ENCODE data around the gene MSH4.

DNA sequence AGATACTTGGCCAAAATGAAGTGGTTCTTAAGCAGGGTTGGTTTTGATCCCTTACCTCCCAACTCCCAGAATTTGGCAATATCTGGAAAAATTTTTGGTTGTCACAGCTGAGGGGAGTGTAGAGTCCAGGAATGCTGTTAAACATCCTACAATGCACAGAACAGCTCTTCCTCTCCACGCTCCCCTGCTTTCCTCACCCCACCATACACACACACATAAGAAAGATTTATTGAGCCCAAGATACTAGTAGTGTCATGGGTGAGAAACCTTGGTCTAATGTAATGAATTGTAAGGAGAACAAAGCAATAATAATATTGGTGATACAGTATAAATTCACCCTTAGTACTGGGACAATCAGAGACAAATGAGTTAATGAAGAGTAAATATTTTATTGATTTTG is 87.8 kb downstream of the MSH4 start:
- no peak for TF ChIP-seq POLR2AphosphoS5 (IDR thresholded peaks at IDR 0.05; ENCODE audit: borderline replicate concordance, low read depth, low read length)
- TF ChIP-seq EZH2 (IDR thresholded peaks at IDR 0.05): no peak
- no peak for TF ChIP-seq FOXP2 (optimal IDR thresholded peaks at IDR 0.05; ENCODE audit: control extremely low read depth, extremely low read length, insufficient read depth)
